Bronchial epithelial cell (primary cell): Measurements from ENCODE around the gene GPS1. TPM values are rescaled to one million over a fixed set of nuclear protein-coding genes. Genes with fewer than 3 reads are reported as not detected.

ENCODE experiments used
- DNase-seq: peaks from one replicate; pipeline ENCODE4 v3.0.0-alpha.2; 2010; ENCODE audit warnings: low read depth
- FAIRE-seq: peaks from 2 replicates; lab custom pipeline; 2011; peaks lifted over from hg19 to GRCh38; lab: Jason Lieb, UNC
- H3K27me3 ChIP-seq: 2 replicates; pipeline ENCODE4 v1.5.1; 2011; ENCODE audit warnings: low read length; ENCODE audit not compliant: control insufficient read depth, insufficient read depth
- H3K36me3 ChIP-seq: 2 replicates; pipeline ENCODE4 v1.5.1; 2011; ENCODE audit warnings: low read length; ENCODE audit not compliant: control insufficient read depth, insufficient read depth
- H3K4me3 ChIP-seq: 2 replicates; pipeline ENCODE4 v1.5.1; 2011; ENCODE audit warnings: mild to moderate bottlenecking, low read depth, low read length, control low read depth
- total RNA-seq: library from RNA; depleted of rRNA; stranded (reverse); fragments of >200 nt; gene quantifications from 2 replicates; pipeline ENCODE4 v1.2.1, GENCODE V29; 2014
- TF ChIP-seq, protein P1 (sequence below): IDR thresholded peaks from 2 replicates; pipeline ENCODE4 v1.5.1; 2011; ENCODE audit warnings: mild to moderate bottlenecking, moderate library complexity, low read length, control low read depth, inconsistent platforms; ENCODE audit not compliant: insufficient read depth, severe bottlenecking

The GPS1 gene
- total RNA-seq, 1 donor from 2014 or later: 117 TPM

GRCh38 chr17:82095777-82096708 lies 44.3 kb downstream of the GPS1 start:
- TF ChIP-seq, protein P1, sequence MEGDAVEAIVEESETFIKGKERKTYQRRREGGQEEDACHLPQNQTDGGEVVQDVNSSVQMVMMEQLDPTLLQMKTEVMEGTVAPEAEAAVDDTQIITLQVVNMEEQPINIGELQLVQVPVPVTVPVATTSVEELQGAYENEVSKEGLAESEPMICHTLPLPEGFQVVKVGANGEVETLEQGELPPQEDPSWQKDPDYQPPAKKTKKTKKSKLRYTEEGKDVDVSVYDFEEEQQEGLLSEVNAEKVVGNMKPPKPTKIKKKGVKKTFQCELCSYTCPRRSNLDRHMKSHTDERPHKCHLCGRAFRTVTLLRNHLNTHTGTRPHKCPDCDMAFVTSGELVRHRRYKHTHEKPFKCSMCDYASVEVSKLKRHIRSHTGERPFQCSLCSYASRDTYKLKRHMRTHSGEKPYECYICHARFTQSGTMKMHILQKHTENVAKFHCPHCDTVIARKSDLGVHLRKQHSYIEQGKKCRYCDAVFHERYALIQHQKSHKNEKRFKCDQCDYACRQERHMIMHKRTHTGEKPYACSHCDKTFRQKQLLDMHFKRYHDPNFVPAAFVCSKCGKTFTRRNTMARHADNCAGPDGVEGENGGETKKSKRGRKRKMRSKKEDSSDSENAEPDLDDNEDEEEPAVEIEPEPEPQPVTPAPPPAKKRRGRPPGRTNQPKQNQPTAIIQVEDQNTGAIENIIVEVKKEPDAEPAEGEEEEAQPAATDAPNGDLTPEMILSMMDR: no peak
- peaks cover 45% of the 10 kb centered on the region for H3K36me3 ChIP-seq
- DNase-seq: no peak

GRCh38 chr17:82096709-82097183 lies 45.0 kb downstream of the GPS1 start:
- H3K36me3 ChIP-seq: peaks cover 41% of the 10 kb centered on the region
- no peak for FAIRE-seq

More at GRCh38 chr17:82095777-82096708, 44.3 kb downstream of the GPS1 start:
- peak; percentile 13 for FAIRE-seq
- Histone ChIP-seq H3K27me3 (no peaks in the 10 kb centered on the region), H3K4me3 (peak overlapping the region; percentile 84)

DNA sequence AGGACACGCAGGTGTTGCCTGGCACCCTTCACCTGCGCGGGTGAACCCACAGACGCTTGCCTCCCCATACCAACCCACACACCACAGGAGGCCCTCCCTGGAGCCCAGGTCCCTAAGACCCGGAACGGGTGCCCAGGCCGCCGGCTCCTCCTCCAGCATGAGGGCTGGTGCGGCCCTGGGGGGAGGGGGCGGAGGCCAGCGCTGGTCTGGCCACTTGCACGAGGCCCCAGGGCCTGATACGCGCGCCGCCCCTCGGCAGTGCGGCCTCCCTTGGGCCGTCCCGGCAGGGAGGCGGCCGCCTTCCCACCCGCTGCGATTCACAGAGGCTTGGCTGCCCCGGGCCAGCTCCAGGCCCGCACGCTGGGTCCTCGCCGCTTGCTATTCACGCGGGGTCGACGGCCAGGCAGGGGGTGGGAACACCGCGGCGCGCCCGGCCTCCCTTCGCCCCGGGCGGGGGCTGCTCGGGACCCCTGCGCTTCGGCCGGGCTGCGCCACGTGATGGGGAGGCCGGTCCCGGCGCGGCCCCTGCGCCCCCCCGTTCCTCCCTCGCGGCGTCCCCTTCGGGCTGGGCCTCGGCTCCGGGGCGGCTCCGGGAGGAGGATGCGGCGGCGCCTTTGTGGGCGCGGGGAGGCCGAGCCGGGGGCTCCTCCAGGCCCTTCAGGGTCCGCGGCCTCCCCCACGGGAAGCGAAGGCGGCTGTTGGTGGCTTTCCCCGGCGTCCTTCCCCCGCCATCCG lies 45.7 kb downstream of the GPS1 start:
- Histone ChIP-seq H3K36me3 (peaks cover 34% of the 10 kb centered on the region), H3K27me3 (no peaks in the 10 kb centered on the region), H3K4me3 (peak overlapping the region; percentile 84)
- DNase-seq: no peak
- TF ChIP-seq, protein P1: no peak
- FAIRE-seq: no peak

More at GRCh38 chr17:82096709-82097183, 45.0 kb downstream of the GPS1 start:
- Histone ChIP-seq H3K4me3 (peak overlapping the region; percentile 84), H3K27me3 (no peaks in the 10 kb centered on the region)
- no peak for DNase-seq
- TF ChIP-seq, protein P1: no peak

DNA sequence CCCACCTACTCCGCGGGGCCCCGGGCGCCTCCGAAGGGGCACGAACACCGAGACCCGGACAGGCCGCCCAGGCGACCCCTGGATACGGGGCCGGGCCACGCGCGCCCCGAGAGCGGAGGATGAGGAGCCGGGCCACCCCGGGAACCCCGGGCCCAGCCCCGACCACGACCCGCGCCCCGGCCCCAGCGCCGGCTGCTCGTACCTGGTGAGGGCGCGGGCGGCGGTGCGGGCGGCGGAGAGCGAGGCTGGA lies 46.1 kb downstream of the GPS1 start:
- DNase-seq (no peak), FAIRE-seq (no peak)
- Histone ChIP-seq H3K27me3 (no peaks in the 10 kb centered on the region), H3K36me3 (peaks cover 30% of the 10 kb centered on the region), H3K4me3 (peak overlapping the region; percentile 84)
- TF ChIP-seq, protein P1: no peak

- DNase-seq (peak; percentile 79), FAIRE-seq (no peak)
- peaks cover 25% of the 10 kb centered on the region for H3K36me3 ChIP-seq
- H3K4me3 ChIP-seq: peak within 1 kb of the TSS; percentile 84
- TF ChIP-seq, protein P1: peak; percentile 63
- no peaks in the 10 kb centered on the region for H3K27me3 ChIP-seq
Observed at GRCh38 chr17:82098169-82098938, 46.7 kb downstream of the GPS1 start, which contains the start of gene FASN. Gene FASN, minus strand, starts transcription at chr17:82098236. Its CDS starts 1,791 bp downstream, at chr17:82096445.
